NCI-H2196 treated with DMSO at 0.1 percent for 48 hours (cell line): ENCODE measurements around the gene AADACL3.
"Not testable (repeated sequence)": the region's sequence is repeated elsewhere in the genome, so short reads cannot be mapped to it uniquely, and the experiment has no call there.

Source experiments
- DNase-seq: peaks from one replicate; lab custom pipeline; 2025; ENCODE audit not compliant: unreplicated experiment; lab: John Stamatoyannopoulos, UW

AADACL3 gene

GRCh38 chr1:12715896-12716437 lies at the start of gene AADACL3:
TSS of gene AADACL3 (plus strand) at chr1:12716110. CDS start at chr1:12716177, 67 bp downstream.
- no peak for DNase-seq

- DNase-seq: no peak
Observed at GRCh38 chr1:12666141-12666735, 49.7 kb upstream of the AADACL3 start.

GRCh38 chr1:12669529-12670068 lies 46.3 kb upstream of the AADACL3 start:
- DNase-seq: peak; percentile 18

GRCh38 chr1:12674358-12674757 lies 41.6 kb upstream of the AADACL3 start:
- no peak for DNase-seq

- not testable (repeated sequence) for DNase-seq
Observed at GRCh38 chr1:12676122-12676521, 39.8 kb upstream of the AADACL3 start.

- DNase-seq: no peak
Observed at GRCh38 chr1:12677565-12677964, 38.3 kb upstream of the AADACL3 start.

- DNase-seq: no peak
Observed at GRCh38 chr1:12678350-12678749, 37.6 kb upstream of the AADACL3 start.

- no peak for DNase-seq
Observed at GRCh38 chr1:12678820-12679219, 37.1 kb upstream of the AADACL3 start.

- no peak for DNase-seq
Observed at GRCh38 chr1:12690156-12690555, 25.8 kb upstream of the AADACL3 start.

GRCh38 chr1:12692967-12693782 lies 22.7 kb upstream of the AADACL3 start:
- DNase-seq: no peak

GRCh38 chr1:12696658-12697057 lies 19.3 kb upstream of the AADACL3 start:
- no peak for DNase-seq

GRCh38 chr1:12697397-12697796 lies 18.5 kb upstream of the AADACL3 start:
- no peak for DNase-seq

- DNase-seq: no peak
Observed at GRCh38 chr1:12703821-12704451, 12.0 kb upstream of the AADACL3 start.

GRCh38 chr1:12706061-12706460 lies 9.8 kb upstream of the AADACL3 start:
- DNase-seq: no peak

GRCh38 chr1:12708396-12709090 lies 7.4 kb upstream of the AADACL3 start:
- no peak for DNase-seq

- no peak for DNase-seq
Observed at GRCh38 chr1:12709091-12709491, 6.8 kb upstream of the AADACL3 start.

GRCh38 chr1:12709696-12710095 lies 6.2 kb upstream of the AADACL3 start:
- no peak for DNase-seq

GRCh38 chr1:12711536-12711935 lies 4.4 kb upstream of the AADACL3 start:
- DNase-seq: no peak

GRCh38 chr1:12712076-12712475 lies 3.8 kb upstream of the AADACL3 start:
- DNase-seq: no peak

GRCh38 chr1:12712929-12713328 lies 3.0 kb upstream of the AADACL3 start:
- no peak for DNase-seq

GRCh38 chr1:12713651-12714050 lies 2.3 kb upstream of the AADACL3 start:
- not testable (repeated sequence) for DNase-seq
